OCI-LY1 (cell line): ENCODE measurements around the gene DDHD1.

Source experiments
- EZH2 ChIP-seq: fragments of 200-600 bp; sonication (generic), shearing (Covaris generic); IDR thresholded peaks from 2 replicates; pipeline ENCODE4 v1.8.0; 2017; ENCODE audit warnings: borderline replicate concordance, mixed run types, mild to moderate bottlenecking, antibody characterized with exemption, low read length, moderate library complexity, mixed read lengths
- TF ChIP-seq, protein P1 (sequence below): fragments of 200-600 bp; sonication (generic), shearing (Covaris generic); IDR thresholded peaks from 2 replicates; pipeline ENCODE4 v1.5.1; 2017; ENCODE audit warnings: mild to moderate bottlenecking, antibody characterized with exemption, low read length, moderate library complexity, mixed read lengths

DNA sequence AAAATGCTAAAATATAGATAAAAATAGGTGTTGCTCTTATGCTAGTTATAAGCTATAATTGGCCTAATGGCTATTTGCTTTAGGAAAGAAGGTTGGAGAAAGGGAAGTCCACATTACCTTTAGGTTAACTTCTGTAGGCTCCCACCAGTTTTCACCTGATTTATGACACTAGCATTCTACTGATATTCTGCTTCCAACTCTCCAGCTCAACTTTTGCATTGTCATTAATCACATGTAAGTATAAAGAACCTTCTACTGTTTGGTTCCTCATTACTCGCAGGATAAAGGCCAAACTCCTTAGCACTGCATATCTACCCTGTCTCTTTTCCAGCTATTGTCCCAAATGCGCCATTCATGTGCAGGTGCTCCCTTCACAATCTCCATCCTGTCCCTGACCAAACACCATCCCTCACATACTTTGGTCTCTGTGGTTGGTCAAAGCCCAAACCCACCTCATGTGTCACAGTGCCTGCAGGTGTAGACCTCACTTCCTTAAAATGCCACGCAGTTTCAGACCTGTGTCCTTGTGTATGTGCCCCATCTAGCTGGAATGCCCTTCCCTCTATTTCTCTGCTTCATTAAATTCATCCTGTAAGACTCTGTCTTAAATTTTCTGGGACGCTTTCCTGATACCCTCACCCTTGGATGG lies 3.3 kb downstream of the DDHD1 start:
- TF ChIP-seq, protein P1, sequence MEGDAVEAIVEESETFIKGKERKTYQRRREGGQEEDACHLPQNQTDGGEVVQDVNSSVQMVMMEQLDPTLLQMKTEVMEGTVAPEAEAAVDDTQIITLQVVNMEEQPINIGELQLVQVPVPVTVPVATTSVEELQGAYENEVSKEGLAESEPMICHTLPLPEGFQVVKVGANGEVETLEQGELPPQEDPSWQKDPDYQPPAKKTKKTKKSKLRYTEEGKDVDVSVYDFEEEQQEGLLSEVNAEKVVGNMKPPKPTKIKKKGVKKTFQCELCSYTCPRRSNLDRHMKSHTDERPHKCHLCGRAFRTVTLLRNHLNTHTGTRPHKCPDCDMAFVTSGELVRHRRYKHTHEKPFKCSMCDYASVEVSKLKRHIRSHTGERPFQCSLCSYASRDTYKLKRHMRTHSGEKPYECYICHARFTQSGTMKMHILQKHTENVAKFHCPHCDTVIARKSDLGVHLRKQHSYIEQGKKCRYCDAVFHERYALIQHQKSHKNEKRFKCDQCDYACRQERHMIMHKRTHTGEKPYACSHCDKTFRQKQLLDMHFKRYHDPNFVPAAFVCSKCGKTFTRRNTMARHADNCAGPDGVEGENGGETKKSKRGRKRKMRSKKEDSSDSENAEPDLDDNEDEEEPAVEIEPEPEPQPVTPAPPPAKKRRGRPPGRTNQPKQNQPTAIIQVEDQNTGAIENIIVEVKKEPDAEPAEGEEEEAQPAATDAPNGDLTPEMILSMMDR: no peak
- TF ChIP-seq EZH2: no peak
